Left cardiac atrium (tissue), 4 donors: ENCODE measurements around the gene C6orf89. TPM values are rescaled to one million over a fixed set of nuclear protein-coding genes. Genes with fewer than 3 reads are reported as not detected.
A peak's percentile ranks its signal among the peaks of the same experiment; 100 is the strongest.
"Not testable (repeated sequence)": the region's sequence is repeated elsewhere in the genome, so short reads cannot be mapped to it uniquely, and the experiment has no call there.

Experiments
- ATAC-seq, 2 donors: fragments of 200-7000 bp; cut with Tn5 transposase; one replicate each; pipeline ENCODE4 v1.9.1; 2020; ENCODE audit warnings: mild to moderate bottlenecking in 2 of 2, moderate library complexity in 2 of 2
- DNase-seq: peaks from one replicate; pipeline ENCODE4 v3.0.0-alpha.2; 2020
- intact Hi-C, 2 donors: fragments of 100-400 bp; cut with DNase I; formaldehyde crosslinking; loops; one replicate each; pipeline versions ENCODE4 v1.14.1 to v1.15.1; 2022 to 2023
- total RNA-seq, 2 donors: library from RNA; stranded (reverse); fragmentation: NEBNext Ultra II Directional; extraction: Animal tissue kit (Norgen Biotek cat#: 25700); gene quantifications; one replicate each; pipeline ENCODE4 v1.2.1, GENCODE V29; 2021
- donor health status: DM: no; HTN: yes; CAD: no.
- donor health status: DM: no; HTN: yes; CAD: no; lungs with severe emphysema.
- donor health status: DM: yes; HTN: yes; CAD: no.
- donor health status: Dilated cardiomyopathy.

C6orf89 gene
- total RNA-seq, 2 donors from 2014 or later, result 62.9 to 74.1 TPM

DNA sequence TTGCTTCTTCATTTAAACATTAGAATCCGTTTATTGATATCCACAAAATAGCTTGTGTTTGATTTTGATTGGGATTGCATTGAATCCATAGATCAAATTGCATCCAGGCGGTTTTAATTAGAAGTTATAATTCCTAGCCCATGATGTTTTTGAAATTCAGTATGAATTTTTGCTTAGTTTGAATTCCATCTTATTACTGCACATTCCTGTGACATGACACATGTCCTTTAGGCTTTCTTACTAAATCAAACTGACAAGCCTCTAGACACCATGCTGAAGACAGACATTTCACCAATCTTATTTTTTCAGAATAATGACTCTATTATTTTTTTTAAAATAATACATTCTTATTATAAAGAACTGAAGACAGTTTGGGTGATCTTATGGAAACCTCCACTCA is 47.4 kb downstream of the C6orf89 start:
- DNase-seq, result no peak
- no peak for ATAC-seq
- intact Hi-C loops, result no loop called here

DNA sequence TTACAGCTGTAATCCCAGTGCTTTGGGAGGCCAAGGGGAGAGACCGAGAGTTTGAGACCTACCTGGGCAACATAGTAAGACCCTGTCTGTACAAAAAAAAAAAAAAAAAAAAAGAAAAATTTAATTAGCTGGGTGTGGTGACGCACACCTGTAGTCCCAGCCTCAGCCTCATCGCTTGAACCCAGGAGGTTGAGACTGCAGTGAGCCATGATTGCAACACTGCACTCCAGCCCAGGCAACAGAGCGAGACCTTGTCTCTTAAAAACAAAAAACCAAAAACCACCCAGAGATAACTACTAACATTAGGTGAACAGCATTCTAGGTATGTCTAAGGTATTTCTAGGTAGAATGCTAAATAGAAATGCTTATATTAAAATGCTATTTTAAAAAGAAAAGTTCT is 47.8 kb downstream of the C6orf89 start:
- no peak for ATAC-seq
- no peak for DNase-seq
- intact Hi-C loops, result no loop called here

DNA sequence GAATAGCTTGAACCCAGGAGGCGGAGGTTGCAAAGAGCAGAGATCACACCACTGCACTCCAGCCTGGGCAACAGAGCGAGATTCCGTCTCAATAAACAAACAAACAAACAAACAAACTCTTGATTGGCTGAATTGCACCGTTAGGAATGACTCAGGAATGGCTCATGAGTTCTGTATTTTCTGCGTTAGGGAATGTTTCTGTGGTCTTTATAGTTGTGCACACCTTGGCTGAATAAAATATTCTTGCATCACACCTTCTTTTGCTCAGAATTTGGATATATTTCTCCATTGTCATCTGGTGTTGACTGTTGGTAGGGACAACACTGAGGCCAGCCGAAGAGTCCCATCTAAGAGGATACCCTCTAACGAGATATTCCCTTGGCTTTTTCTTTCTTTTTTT is 49.1 kb downstream of the C6orf89 start:
- intact Hi-C loops, result no loop called here
- DNase-seq, result no peak
- no peak for ATAC-seq

GRCh38 chr6:36936824-36937223 is 51.1 kb downstream of the C6orf89 start:
- no peak for ATAC-seq
- no peak for DNase-seq
- intact Hi-C loops, result no loop called here

GRCh38 chr6:36937896-36938295 is 52.1 kb downstream of the C6orf89 start:
- DNase-seq (no peak), ATAC-seq (no peak)
- intact Hi-C loops, result no loop called here

DNA sequence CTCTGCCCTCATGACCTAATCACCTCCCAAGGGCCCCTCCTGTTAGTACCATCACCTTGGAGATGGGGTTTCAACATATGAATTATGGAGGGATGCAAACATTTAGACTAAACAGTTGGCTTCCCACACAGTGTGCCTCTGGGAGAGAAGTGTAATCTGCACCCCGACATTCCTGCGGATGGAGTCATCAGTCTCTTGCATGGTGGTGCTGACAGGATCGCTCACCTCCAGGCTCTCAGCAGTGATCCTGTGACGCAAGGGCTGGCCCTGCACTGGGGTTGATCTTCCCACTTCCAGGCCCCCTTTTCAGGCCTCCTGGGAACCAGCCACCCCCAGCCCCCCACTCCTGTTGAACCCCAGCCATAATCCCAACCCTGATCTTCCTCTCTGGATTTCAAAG is 52.8 kb downstream of the C6orf89 start:
- intact Hi-C loops, result no loop called here
- ATAC-seq (peak; percentile 41 to 97), DNase-seq (no peak)

GRCh38 chr6:36939005-36939404 is 53.3 kb downstream of the C6orf89 start:
- peak in 1 of 2 donors; percentile 47 for ATAC-seq
- intact Hi-C loops, DNase-seq: not testable (repeated sequence)

DNA sequence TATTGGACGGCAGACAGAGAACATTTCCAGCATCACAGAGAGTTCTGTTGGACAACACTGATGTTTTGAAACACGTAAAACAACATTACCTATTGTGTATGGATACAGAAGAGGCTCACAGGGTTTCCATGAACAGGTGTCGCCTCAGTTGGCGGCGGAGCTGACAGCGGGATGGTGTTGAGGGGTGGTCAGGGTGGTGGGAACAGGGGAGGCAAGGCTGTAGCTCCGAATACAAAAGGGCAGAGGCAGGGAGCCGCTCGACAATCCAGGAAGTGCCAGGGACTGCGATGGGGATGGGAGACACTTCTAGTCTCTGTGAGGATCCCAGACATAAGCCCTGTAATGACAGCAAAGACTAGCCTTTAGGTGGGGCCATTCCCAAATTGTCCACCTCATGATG is 54.3 kb downstream of the C6orf89 start:
- no peak for DNase-seq
- no peak for ATAC-seq
- intact Hi-C loops, result no loop called here

- intact Hi-C loops, ATAC-seq, DNase-seq: not testable (repeated sequence)
Observed at GRCh38 chr6:36941561-36941960, 55.8 kb downstream of the C6orf89 start.

DNA sequence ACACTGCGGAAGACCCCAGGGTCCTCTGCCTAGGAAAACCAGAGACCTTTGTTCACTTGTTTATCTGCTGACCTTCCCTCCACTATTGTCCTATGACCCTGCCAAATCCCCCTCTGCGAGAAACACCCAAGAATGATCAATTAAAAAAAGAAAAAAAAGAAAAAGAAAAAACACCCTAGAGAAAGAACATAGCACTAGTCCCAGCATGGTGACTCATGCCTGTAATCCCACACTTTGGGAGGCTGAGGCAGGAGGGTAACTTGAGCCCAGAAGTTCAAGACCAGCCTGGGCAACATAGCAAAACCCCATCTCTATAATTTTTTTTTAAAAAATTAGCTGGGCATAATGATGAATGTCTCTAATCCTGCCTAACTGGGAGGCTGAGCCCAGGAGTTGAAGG is 56.6 kb downstream of the C6orf89 start:
- DNase-seq, intact Hi-C loops: not testable (repeated sequence)

GRCh38 chr6:36944650-36945049 is 58.9 kb downstream of the C6orf89 start:
- ATAC-seq (no peak), DNase-seq (no peak)
- intact Hi-C loops, result no loop called here

More for the DNA sequence above, 56.6 kb downstream of the C6orf89 start:
- not testable (repeated sequence) for ATAC-seq

GRCh38 chr6:36945301-36945700 is 59.5 kb downstream of the C6orf89 start:
- intact Hi-C loops, result no loop called here
- no peak for ATAC-seq

DNA sequence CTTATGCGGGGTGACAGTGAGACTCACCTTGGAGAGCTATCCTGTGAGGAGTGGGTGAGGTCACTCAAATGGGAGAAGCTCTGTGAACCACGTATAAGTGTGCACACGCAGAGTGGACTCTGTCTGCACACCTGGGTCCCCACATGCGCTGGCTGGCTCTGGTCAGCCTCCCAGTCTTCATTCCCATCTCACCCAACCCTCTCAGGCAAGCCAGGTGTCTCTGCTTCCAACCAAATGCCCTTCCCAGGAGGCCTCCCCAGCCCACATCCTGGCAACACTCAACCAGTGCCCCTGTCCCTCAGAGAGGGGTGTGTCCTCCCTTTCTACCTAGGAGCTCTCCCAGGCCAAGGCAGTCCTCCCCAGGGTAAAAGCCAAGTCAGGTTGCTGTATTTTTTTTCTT is 60.8 kb downstream of the C6orf89 start:
- no peak for ATAC-seq
- no peak for DNase-seq
- intact Hi-C loops, result no loop called here

More at GRCh38 chr6:36945301-36945700, 59.5 kb downstream of the C6orf89 start:
- no peak for DNase-seq

DNA sequence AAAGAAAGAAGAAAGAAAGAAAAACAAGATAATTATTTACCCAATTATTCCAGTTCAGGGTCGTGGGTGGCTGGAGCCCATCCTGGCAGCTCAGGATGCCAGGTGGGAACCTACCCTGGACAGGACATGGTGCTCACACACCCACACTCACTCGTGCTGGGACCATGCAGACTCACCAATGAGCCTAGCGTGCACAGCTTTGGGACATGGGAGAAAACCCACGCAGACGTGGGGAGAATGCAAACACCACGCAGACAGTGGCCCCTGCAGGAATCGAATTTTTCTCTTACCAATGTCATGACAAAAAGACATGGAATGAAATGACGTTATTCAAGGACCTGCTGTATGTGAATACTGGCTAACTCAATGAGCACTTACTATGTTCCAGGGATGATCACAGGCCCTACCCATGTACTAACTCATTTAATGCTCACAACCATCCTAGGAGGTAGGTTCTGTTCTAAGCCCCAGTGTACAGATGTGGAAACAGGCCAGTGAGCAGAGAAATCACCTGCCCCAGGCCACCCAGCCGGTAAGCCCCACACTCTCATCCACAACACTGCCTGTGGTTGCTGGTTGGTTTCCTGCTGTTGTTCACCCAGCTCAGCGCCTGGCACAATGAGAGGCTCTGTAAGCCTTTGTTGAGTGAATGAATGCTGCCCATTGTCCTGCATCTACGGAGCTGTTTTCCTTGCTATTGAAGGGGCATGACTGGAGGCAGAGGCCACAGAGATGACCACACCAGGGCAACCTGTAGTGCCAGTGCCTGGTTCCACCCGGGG is 62.0 kb downstream of the C6orf89 start:
- ATAC-seq (no peak), DNase-seq (no peak)
- intact Hi-C loops, result no loop called here

DNA sequence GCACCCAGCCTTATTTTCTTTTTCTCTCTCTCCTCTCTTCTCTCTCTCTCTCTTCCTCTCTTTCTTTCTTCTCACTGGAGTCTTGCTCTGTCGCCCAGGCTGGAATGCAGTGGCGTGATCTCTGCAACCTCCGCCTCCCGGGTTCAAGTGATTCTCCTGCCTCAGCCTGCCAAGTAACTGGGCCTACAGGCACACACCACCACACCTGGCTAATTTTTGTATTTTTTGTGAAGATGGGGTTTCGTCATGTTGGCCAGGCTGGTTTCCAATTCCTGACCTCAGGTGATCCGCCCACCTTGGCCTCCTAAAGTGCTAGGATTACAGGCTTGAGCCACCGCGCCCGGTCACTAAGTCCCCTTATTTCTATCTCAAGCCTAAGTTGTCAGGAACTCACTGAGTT is 63.3 kb downstream of the C6orf89 start:
- intact Hi-C loops, ATAC-seq, DNase-seq: not testable (repeated sequence)

GRCh38 chr6:36949636-36950035 is 63.9 kb downstream of the C6orf89 start:
- ATAC-seq (no peak), DNase-seq (no peak)
- intact Hi-C loops, result no loop called here

DNA sequence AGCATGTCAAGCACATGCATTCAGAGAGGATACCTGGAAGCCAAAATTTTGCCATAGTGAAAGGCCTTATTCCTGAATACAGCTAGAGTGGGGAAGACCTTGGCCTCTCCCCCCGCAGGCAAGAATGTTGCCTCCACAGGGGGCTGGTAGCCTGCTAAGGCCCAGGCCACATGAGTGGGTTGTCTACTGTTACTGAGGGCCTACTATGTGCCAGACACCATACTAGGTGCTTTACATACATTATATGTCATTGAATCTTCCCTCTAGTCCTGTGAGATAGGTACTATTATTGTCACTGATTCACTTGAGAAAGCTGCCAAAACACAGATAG is 68.1 kb downstream of the C6orf89 start:
- DNase-seq (no peak), ATAC-seq (no peak)
- intact Hi-C loops, result no loop called here

- intact Hi-C loops, result no loop called here
- peak; percentile 34 to 39 for ATAC-seq
- no peak for DNase-seq
Observed at GRCh38 chr6:36954262-36954931, 68.6 kb downstream of the C6orf89 start, which contains the start of gene PI16. Gene PI16 (plus strand): TSS chr6:36954738. CDS start chr6:36954761, 23 bp downstream.

DNA sequence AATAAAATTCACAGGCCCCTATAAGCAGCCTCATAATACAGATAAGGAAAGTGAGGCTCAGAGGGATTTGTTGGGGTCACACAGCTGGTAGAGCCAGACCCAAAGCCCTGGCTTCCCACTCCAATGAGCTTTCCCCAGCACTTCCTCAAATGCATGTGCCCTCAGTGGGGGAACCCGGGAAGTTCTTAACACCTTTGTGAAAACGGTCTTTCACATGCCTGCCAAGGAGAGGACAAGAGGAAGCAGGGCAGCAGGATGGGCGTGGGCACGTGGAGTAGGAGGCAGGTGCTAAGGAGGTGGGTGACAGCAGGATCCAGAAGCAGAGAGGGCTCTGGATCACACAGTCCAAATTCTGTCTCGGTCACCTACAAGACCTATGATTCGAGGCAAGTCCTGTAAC is 69.4 kb downstream of the C6orf89 start:
- no peak for DNase-seq
- ATAC-seq, result no peak
- intact Hi-C loops, result no loop called here

DNA sequence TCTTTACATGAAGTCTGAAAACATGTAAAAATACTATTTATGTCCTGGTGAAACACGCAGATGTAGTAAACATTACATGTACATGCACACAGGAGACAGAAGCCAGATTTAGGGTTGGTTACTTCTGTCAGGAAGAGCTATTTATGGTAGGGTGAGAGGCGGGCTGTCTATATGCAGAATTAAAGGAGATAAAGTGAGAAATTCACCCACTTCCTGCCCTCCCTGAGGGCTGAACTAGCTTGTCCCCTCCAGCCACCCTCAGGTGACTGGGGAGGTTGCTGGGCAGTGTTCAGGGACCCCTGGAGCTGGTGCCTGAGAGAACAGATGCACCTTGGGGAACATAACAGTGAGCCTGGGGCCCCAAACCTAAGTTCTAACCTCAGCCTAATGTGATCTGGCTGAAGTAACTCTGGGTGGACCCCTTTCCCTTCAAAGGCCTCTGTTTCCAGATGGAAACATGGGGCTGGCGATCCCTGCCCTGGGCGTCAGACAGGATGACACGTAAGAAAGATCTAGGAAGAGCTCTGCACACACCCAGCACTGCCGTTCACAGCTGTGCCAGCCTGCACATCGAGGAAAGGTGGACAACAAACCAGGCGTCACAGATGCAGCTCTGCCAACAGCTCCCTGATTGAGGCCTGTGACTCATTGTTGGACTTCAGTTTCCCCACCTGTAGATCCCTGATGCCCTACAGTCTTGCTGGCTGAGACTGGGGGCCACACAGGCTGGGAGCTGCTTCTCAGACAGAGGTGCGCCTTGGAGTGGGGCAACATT is 70.1 kb downstream of the C6orf89 start:
- peak; percentile 14 to 73 for ATAC-seq
- intact Hi-C loops, result no loop called here
- no peak for DNase-seq
